ENCODE results near the gene CCDC13.
"Not testable (repeated sequence)": the region's sequence is repeated elsewhere in the genome, so short reads cannot be mapped to it uniquely, and the experiment has no call there.

CCDC13 gene

GRCh38 chr3:42814914-42815507 lies 42.0 kb upstream of the CCDC13 start:
- DNase-seq (ENCODE audit: extremely low read depth, insufficient read length) = no peak
- no peak for TF ChIP-seq CTCF (IDR thresholded peaks at IDR 0.05; ENCODE audit: insufficient read depth, low read length, poor library complexity, severe bottlenecking)
- Histone ChIP-seq H3K4me3 (replicated peaks; ENCODE audit: low read depth, low read length) (no peak overlapping the region), H3K36me3 (ENCODE audit: control insufficient read depth, insufficient read depth, low read length) (no peaks in the 10 kb centered on the region), H3K27me3 (replicated peaks; ENCODE audit: control insufficient read depth, insufficient read depth, low read length) (no peaks in the 10 kb centered on the region)

DNA sequence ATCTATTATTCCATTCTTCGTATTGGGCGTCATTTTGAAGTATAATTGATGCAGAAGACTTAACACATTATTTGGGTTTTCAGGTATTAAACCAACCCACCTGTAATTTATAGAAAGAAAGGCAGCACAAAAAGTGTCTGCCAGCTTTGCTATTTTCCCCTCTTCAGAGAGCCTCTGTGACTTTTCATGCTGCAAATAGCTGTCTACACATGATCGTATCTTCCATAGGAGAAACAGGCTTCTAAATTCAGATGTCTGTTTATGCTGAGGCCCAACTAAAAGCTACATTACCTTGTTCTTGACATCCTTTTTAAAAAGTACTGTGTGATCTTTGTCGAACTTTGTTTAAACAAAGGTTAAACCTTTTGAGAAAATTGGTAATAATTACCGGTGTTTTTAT lies 41.2 kb upstream of the CCDC13 start:
- no peak overlapping the region for H3K4me3 ChIP-seq (replicated peaks; ENCODE audit: low read depth, low read length)
- H3K36me3 ChIP-seq (ENCODE audit: control insufficient read depth, insufficient read depth, low read length) = no peaks in the 10 kb centered on the region
- TF ChIP-seq CTCF (IDR thresholded peaks at IDR 0.05; ENCODE audit: insufficient read depth, low read length, poor library complexity, severe bottlenecking) = no peak
- no peak for DNase-seq (ENCODE audit: extremely low read depth, insufficient read length)
- no peaks in the 10 kb centered on the region for H3K27me3 ChIP-seq (replicated peaks; ENCODE audit: control insufficient read depth, insufficient read depth, low read length)

- not testable (repeated sequence) for DNase-seq (ENCODE audit: extremely low read depth, insufficient read length); H3K36me3 ChIP-seq (ENCODE audit: control insufficient read depth, insufficient read depth, low read length); H3K4me3 ChIP-seq (replicated peaks; ENCODE audit: low read depth, low read length); H3K27me3 ChIP-seq (replicated peaks; ENCODE audit: control insufficient read depth, insufficient read depth, low read length)
Measured at GRCh38 chr3:42811118-42811883, 38.2 kb upstream of the CCDC13 start.

- H3K4me3 ChIP-seq (replicated peaks; ENCODE audit: low read depth, low read length); H3K27me3 ChIP-seq (replicated peaks; ENCODE audit: control insufficient read depth, insufficient read depth, low read length); H3K36me3 ChIP-seq (ENCODE audit: control insufficient read depth, insufficient read depth, low read length); DNase-seq (ENCODE audit: extremely low read depth, insufficient read length): not testable (repeated sequence)
Measured at GRCh38 chr3:42810706-42811105, 37.7 kb upstream of the CCDC13 start.

DNA sequence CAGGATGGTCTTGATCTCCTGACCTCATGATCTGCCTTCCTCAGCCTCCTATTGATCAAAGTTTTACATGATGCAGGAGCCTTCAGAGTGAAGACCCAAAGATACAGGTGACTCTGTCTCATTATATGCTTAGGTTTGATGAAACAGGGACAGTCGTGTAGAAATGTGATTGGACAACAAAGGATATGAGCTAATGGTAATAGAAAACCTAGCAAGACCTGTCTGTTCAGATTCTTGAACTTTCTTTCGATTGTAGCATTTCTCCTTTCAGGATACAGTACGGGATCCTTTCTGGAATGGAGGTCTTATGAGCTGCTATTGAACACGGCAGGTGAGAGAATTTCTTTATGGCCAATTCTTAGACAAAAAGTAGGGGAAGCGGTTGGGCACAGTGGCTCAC lies 36.1 kb upstream of the CCDC13 start, which contains the start of gene ACKR2:
ACKR2 (plus strand) TSS at position 244 of the 400 bp plus-strand sequence. CDS start 55,058 bp downstream, outside the sequence.
- Histone ChIP-seq H3K36me3 (ENCODE audit: control insufficient read depth, insufficient read depth, low read length) (no peaks in the 10 kb centered on the region), H3K27me3 (replicated peaks; ENCODE audit: control insufficient read depth, insufficient read depth, low read length) (no peaks in the 10 kb centered on the region), H3K4me3 (replicated peaks; ENCODE audit: low read depth, low read length) (no peak within 1 kb of the TSS)
- no peak for TF ChIP-seq CTCF (IDR thresholded peaks at IDR 0.05; ENCODE audit: insufficient read depth, low read length, poor library complexity, severe bottlenecking)
- DNase-seq (ENCODE audit: extremely low read depth, insufficient read length) = no peak

DNA sequence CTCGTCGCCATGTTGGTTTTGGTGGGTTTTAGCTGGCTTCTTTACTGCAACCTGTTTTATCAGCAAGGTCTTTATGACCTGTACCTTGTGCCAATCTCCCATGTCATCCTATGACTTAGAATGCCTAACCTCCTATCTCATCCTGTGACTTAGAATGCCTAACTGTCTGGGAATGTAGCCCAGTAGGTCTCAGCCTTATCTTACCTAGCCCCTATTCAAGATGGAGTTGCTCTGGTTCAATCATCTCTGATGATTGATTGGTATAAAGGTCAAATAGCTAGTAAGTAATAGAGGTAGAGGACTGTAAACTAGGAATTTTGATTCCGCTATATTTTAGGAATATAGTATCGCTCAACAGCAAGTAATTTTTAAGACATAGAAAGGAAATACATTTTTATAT lies 34.9 kb upstream of the CCDC13 start:
- Histone ChIP-seq H3K36me3 (ENCODE audit: control insufficient read depth, insufficient read depth, low read length) (no peaks in the 10 kb centered on the region), H3K4me3 (replicated peaks; ENCODE audit: low read depth, low read length) (no peak overlapping the region), H3K27me3 (replicated peaks; ENCODE audit: control insufficient read depth, insufficient read depth, low read length) (no peaks in the 10 kb centered on the region)
- DNase-seq (ENCODE audit: extremely low read depth, insufficient read length) = no peak
- no peak for TF ChIP-seq CTCF (IDR thresholded peaks at IDR 0.05; ENCODE audit: insufficient read depth, low read length, poor library complexity, severe bottlenecking)
